KOPT-K1 (cell line): ENCODE results near the gene HDGFL2.

Experiments used
- H3K27ac ChIP-seq: fragments of 200-600 bp; sonication (generic); 2 replicates; pipeline ENCODE4 v1.5.1; 2016; ENCODE audit warnings: antibody characterized with exemption, mild to moderate bottlenecking, low read depth, low read length; ENCODE audit not compliant: poor library complexity, severe bottlenecking
- H3K36me3 ChIP-seq: fragments of 200-600 bp; sonication (generic); 2 replicates; pipeline ENCODE4 v1.5.1; 2017; ENCODE audit warnings: antibody characterized with exemption, mild to moderate bottlenecking, low read length, moderate library complexity; ENCODE audit not compliant: insufficient read depth
- H3K9me3 ChIP-seq: fragments of 200-600 bp; sonication (generic); 2 replicates; pipeline ENCODE4 v1.5.1; 2017; ENCODE audit warnings: antibody characterized with exemption, low read length, mild to moderate bottlenecking; ENCODE audit not compliant: insufficient read depth, poor library complexity, severe bottlenecking

Gene HDGFL2

DNA sequence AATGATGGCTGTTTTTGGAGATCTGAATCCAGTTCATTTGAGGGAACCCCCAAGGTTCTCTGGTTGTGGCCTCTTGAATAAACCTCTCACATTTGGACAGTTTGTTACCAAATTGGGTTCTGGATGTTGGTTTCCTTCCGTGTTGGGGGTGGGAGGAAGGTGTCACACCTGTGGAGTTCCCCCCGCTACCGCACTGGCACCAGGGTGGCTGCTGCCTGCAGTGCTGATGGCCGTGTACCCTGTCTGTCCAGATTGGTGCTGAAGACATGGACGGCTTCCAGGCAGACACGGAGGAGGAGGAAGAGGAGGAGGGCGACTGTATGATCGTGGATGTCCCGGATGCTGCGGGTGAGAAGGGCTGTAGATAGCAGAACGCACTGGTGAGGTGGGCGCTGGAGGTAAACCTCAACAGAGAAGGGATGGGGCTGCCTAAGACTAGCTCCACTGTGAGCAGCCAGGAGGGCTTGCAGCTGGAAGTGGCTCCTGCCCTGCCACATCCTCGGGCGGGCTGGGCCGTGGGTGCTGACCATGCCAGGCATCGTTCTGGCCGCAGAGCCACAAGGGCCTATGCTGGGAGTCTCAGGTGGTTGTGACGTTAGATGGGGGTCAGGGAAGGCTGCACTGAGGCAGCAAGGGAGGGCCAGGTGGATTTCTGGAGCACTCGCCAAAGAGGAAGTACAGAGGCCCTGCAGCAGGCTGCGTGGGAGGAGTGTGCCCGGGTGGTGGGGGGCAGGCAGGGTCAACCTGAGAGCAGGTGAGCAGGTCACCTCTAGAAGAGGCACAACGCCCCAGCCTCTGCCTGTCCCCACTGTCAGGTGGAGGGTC lies 29.9 kb upstream of the HDGFL2 start:
- H3K27ac ChIP-seq: no peak overlapping the region
- H3K9me3 ChIP-seq: no peaks in the 10 kb centered on the region
- peaks cover 92% of the 10 kb centered on the region for H3K36me3 ChIP-seq

DNA sequence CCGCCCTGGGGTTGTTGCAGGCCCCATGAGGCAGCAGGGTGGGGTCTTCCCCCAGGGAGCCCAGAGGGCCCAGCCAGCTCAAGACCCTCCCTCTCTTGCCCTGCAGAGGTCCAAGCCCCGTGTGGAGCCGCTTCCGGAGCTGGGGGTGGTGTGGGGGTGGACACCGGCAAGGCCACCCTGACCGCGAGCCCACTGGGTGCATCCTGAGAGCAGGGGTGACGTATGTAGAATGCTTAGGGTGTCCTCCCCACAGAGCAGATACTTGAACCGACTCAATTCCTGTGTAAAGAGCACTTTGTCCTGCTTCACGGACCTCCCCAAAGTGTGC lies 29.3 kb upstream of the HDGFL2 start:
- no peak overlapping the region for H3K27ac ChIP-seq
- no peaks in the 10 kb centered on the region for H3K9me3 ChIP-seq
- H3K36me3 ChIP-seq: peaks cover 93% of the 10 kb centered on the region

DNA sequence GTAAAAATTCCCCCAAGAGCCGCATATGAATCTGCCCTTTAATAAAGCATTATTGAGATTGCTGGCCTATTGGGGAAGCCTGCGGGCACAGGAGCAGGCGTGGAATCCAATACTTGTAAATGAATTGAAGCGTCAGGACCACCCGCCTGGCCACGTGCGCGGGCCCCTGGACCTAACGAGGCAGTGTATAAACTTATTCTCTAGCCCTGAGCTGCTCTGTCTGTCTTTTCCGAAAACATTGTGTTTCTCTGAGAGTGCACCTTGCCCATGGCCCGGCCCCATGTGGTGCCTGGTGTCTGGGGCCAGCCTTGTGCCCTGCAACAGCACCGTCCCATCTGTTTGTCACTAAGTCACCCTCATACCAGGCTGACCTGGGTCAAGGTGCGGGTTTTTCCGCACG lies 28.9 kb upstream of the HDGFL2 start:
- Histone ChIP-seq H3K27ac (no peak overlapping the region), H3K36me3 (peaks cover 93% of the 10 kb centered on the region), H3K9me3 (no peaks in the 10 kb centered on the region)

DNA sequence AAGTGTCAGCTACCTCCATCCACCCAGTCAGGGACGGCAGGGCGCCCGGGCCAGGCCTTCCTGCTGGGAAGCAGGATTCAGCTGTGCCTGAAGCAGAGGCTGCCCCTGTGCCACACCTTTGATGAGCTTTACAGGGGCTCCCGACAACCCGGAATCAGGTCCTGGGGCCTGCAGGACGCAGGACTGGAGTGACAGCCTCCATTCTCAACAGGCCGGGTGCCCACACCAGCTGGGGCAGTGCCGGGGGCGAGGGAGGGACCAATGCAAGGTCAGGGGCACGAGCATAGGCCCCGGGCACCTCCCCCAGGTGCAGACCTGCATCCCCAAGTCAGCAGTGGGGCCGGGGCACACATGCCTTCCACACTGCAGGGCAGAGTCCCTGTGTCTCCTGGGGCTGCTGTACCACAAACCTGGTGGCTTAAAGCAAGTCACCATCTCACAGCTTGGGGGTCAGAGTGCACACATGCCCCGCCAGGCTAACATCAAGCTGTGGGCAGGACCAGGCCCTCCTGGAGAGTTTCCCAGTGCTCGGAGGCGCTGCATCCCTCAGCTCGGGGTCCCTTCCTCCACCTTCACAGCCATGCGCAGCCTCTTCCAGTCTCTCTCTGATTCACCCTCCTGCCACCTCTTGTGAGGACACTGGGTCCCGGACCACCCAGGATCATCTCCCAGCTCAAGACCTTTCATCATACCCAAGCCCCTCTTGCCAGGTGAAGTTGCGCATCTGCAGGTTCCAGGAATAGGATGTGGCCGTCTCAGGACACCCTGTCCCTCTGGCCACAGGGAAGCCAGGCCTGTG lies 27.9 kb upstream of the HDGFL2 start:
- H3K9me3 ChIP-seq: no peaks in the 10 kb centered on the region
- no peak overlapping the region for H3K27ac ChIP-seq
- peaks cover 93% of the 10 kb centered on the region for H3K36me3 ChIP-seq

DNA sequence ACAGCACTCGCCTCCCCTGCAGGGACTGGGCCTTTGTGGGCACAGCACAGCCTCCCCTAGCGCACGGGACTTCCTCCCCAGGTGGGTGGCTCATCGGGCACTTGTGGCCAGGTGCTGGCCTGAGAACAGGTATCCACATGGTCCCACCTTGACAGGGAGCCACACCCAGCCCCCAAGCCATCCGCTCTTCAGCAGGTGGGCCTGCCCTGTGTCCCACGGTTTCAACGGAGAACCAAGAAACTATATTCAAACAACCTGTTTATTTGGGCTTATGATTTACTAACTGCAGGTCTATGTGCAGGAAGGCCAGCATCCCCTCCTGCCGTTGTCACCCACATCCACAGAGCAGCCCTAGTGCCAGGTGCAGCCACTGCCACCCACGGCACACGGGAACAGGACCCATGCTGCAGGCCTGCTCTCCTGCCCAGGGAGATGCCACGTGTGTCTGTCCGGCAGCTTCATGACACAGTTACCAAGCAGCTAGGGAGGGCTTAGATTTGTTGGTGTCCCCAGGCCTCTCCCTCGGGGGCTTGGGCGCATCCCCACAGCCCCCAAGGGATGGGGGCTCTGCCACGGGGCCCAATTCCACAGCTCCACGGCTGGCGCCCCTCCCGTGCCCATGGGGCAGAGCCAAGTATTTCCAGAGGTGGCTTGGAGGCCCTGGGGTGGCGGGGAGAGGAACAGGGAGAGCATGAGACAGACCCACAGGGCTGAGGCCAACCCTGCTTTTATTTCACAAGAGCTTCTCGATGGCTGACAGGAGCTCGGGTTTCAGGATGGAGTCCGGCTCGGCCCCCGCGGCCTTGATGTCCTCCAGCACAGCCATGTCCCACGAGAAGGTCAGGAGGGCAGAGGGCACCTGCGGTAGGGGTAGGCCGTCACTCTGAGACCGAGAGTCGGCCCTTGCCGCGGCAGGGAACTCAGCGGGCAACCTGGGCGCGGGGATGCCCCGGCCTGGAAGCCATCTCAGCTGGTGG lies 27.0 kb upstream of the HDGFL2 start:
- Histone ChIP-seq H3K36me3 (peaks cover 93% of the 10 kb centered on the region), H3K9me3 (no peaks in the 10 kb centered on the region), H3K27ac (no peak overlapping the region)

DNA sequence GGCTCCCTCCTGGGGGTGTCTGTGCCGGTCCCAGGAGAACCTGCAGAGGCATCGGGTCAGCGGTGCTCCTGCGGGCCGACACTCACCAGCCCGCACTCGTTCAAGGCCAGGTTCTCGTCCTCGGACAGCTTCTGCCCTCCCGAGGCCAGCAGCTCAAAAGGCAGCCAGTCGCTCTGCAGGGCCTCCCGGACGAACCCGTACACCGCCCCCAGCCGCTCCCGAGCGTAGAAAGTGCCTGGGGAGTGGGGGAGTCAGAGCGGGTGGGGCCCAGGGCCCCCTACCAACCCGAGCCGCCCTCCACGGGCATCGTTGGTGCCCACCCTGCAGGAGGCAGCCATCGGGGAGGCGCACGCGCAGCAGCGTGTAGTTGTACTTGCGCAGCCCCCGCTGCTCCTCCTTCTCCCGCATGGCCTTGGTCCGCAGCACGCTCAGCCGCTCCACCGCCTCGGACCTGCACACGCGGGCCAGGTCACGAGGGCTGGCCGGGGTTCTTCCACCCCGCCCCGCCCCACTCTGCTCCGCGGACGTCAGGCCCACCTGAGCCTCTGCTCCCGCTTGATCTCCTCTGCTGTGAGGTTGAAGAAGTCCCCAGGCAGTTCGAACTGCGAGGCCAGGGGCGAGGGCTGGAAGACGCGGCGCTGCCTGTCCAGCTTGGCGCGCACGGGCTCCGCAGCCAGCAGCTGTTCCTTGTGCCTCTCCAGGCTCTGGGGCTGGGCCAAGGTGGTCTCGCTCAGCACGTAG lies 26.0 kb upstream of the HDGFL2 start:
- Histone ChIP-seq H3K9me3 (no peaks in the 10 kb centered on the region), H3K27ac (no peak overlapping the region), H3K36me3 (peaks cover 88% of the 10 kb centered on the region)

DNA sequence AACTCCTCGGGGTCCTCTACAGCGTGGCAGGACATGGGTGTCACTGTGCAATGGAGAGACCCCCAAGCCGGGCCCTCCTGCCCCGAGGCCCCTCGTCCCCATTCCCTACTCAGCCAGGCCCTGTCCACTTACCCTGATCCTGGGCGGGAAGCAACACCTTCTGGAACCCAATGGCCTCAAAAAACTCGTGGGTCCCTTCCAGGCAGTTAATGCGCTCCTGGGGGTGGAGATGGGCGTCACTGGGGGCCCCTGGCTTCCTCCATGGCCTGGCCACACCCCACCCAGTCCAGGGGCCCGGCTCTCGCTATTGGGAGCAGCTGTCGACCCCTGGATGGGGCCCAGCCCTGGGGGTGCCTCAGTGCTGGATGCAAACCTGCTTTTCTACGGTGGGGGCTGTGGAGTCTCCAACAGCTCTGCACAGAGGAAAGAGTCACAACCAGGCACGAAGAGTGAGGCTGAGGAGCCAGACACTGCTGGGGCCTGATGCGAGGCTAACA lies 25.3 kb upstream of the HDGFL2 start:
- peaks cover 93% of the 10 kb centered on the region for H3K36me3 ChIP-seq
- H3K27ac ChIP-seq: no peak overlapping the region
- no peaks in the 10 kb centered on the region for H3K9me3 ChIP-seq

DNA sequence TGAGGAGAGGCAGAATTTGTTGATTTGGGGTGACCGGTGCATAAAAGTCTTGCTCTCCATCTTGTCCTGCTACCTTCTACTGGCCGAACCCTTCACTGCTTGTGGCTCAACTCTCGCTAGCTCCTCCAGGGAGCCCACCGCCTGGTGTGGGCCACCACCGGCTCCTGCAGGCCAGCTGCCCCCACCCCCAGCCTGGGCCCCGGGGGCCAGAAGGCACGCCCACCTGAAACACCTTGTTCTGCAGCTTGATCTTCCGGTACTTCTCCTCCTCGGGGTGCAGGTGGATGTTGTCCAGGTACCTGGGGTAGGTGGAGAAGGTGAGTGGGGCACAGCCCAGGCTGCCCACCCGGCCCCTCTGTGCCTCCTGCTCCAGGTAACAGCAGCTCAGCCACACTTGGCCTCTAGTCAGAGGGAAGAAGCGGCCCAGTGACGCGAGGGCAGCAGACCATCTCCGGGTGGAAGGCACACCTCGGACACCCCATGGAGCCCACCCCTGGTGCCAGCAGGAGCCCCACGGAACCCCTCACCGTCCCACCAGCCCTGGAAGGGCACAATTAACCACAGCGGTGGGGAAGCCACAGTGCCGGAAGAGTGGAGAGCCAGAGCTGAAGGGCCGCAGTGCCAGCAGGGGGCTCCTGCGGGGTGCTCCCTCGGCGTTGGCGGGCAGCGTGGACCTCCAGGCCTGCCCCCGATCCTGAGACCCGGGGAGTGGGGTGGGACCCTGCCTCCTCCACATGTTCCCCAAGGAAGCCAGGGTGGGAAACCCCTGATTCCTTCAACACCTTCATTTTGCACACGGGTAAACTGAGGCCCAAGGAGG lies 24.6 kb upstream of the HDGFL2 start:
- Histone ChIP-seq H3K36me3 (peaks cover 93% of the 10 kb centered on the region), H3K9me3 (no peaks in the 10 kb centered on the region), H3K27ac (no peak overlapping the region)

DNA sequence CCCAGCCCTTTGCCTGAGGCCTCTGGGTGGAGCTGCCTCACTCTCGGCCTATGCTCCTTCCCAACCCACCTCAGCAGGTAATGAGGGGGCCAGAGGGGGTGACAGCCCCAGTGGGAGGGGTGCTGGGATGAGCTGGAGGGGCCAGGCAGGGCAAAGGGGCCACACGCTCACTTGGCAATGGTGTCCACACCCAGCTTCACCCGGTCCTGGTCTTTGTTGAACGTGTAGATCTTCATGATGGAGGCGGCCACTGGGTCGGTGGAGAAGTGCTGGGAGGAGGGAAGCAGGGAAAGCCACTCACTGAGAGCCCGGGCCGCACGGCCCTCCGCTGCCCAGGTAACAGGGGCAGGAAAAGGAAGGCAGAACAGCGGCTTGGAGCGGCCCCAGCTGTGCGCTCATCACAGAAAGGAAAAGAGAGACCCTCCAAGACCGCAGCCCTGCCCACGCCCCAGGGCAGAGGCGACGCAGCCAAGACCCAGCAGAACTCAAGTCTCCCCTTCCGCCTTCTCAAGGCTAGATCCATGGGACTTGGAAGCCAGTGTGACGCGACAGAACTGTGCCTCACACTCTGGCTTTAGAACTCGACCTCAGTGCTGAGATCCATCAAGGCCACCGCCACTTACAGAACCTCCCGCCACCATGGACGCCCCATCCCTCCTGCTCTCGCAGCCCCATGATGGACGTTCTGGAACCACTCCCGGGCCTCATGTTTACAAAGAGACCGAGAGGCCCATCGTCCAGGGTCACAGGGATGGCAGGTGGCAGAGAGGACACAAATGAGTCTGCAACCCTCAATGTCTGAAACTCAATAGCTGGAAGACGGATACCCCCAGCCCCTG lies 23.7 kb upstream of the HDGFL2 start:
- Histone ChIP-seq H3K9me3 (no peaks in the 10 kb centered on the region), H3K36me3 (peaks cover 93% of the 10 kb centered on the region), H3K27ac (no peak overlapping the region)

DNA sequence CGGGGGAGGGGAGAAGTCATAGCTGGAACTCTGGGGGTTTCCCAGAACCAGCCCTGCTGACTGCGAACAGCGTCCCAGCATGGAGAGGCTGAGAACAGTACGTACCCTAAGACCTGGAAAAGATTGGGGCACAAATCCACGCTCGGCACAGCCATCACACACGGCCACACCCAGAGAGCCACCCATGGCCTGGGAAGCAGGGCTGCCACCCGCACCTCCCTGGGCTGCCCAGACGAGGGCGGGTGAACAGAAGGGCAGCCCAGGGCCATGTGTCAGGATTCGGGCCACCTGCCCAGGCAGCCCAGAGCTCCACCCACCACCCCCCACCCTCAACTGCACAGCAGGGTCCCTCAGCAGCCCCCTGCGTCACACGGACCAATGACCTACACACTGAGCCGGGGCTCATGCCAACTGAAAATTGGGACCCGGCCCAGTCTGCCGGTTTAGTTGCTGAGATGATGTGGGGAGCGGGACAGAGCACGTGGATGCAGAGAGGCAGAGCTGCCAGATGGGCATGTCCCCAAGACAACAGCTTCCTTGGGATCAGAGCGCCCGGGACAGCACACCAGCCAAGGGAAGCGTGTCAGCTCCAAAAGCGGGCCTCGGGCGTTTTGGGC lies 23.0 kb upstream of the HDGFL2 start:
- Histone ChIP-seq H3K9me3 (no peaks in the 10 kb centered on the region), H3K36me3 (peaks cover 91% of the 10 kb centered on the region)

DNA sequence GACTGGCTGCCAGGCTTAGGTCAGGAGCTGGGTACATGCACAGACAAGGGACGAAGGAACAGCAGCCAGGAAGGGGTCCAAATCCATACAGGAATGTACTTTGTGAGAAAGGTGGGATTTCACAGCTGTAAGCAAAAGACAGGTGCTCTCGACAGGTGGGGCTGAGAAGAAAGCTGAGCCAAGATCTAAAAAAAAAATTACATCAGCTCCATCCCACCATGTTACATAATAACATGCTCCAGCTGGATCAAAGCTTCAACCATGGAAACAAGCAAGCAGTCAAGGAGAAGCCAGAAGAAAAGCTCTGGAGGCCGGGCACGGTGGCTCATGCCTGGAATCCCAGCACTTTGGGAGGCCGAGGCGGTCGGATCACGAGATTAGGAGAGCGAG lies 22.5 kb upstream of the HDGFL2 start:
- Histone ChIP-seq H3K36me3 (peaks cover 86% of the 10 kb centered on the region), H3K27ac (no peak overlapping the region), H3K9me3 (no peaks in the 10 kb centered on the region)

More for the DNA sequence above, 23.0 kb upstream of the HDGFL2 start:
- H3K27ac ChIP-seq: no peak overlapping the region

DNA sequence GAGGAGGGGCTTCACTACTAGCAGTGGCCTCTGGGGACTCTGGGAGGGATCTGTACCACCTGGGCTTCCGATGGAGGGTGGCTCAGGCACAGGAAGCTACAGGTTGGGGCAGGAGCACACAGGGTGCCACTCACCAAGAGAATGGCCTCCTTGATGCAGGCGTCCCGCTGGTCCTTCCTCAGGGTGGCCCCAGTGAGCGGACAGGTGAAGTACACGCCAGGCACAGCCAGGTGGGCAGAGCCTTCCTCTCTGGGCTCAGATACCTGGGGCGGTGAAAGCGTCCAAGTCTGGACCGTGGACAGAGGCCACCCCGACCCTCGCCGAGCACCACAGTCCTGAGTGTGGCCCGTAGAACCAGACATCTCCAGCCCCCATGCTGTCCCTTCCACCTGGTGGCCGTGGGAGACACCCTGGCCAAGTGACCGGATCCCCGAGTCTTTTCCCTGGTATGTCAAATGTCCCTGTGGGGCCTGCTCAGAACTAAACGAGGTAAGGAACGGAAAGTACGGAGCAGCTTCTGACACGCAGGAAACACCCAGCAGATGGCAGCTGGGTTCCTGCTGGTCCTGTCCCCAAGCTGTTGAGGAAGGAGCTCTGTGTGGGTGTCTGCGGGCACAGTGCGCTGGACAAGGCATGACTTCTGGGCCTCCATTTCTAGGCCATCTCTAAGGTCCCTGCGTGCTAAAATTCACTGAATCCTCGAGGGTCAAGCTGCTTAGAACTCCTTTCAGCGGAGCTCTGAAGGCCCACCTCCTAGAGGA lies 19.7 kb upstream of the HDGFL2 start:
- Histone ChIP-seq H3K9me3 (no peaks in the 10 kb centered on the region), H3K36me3 (peaks cover 58% of the 10 kb centered on the region), H3K27ac (no peak overlapping the region)
